K562 (cell line): ENCODE data around the gene USP32. TPM values are rescaled to one million over a fixed set of nuclear protein-coding genes. Genes with fewer than 3 reads are reported as not detected.

Source experiments
- ARID2 ChIP-seq: fragments of 450-650 bp; IDR thresholded peaks from 2 replicates; pipeline ENCODE4 v1.6.1; 2017; ENCODE audit warnings: antibody characterized with exemption, mild to moderate bottlenecking
- ARID4B ChIP-seq: sonication (generic); formaldehyde crosslinking; IDR thresholded peaks from 2 replicates; pipeline ENCODE4 v1.8.0; 2022; ENCODE audit warnings: mild to moderate bottlenecking, missing genetic modification reagents
- BMI1 ChIP-seq: fragments of 150-350 bp; IDR thresholded peaks from 2 replicates; pipeline ENCODE4 v1.6.1; 2014; ENCODE audit warnings: low read length
- CBX1 ChIP-seq: sonication (generic); IDR thresholded peaks from 2 replicates; pipeline ENCODE4 v1.6.1; 2016; ENCODE audit warnings: antibody characterized with exemption, low read depth, mild to moderate bottlenecking
- CREBBP ChIP-seq: IDR thresholded peaks from one replicate; pipeline ENCODE4 v1.6.1; 2012; ENCODE audit warnings: low read depth, mild to moderate bottlenecking, control low read depth, inconsistent platforms, low read length
- DNMT1 ChIP-seq: fragments of 450-650 bp; IDR thresholded peaks from 2 replicates; pipeline ENCODE4 v1.6.1; 2016; ENCODE audit warnings: antibody characterized with exemption, mild to moderate bottlenecking
- ELF1 ChIP-seq: fragments of 200-800 bp; sonication (Bioruptor generic); IDR thresholded peaks from 2 replicates; pipeline ENCODE4 v1.6.1; 2016; ENCODE audit warnings: missing genetic modification characterization, missing compliant biosample characterization
- GABPB2 ChIP-seq: fragments of 250-450 bp; sonication (Bioruptor Pico); conservative IDR thresholded peaks from 2 replicates; pipeline ENCODE4 v1.5.1; 2021; ENCODE audit warnings: mild to moderate bottlenecking
- KDM1A ChIP-seq, 2 experiments: fragments of 450-650 bp; IDR thresholded peaks; 2 replicates each; pipeline ENCODE4 v1.6.1; 2016; ENCODE audit warnings: mild to moderate bottlenecking in 2 of 2
- KLF6 ChIP-seq: fragments of 250-450 bp; sonication (Bioruptor Pico); IDR thresholded peaks from 2 replicates; pipeline ENCODE4 v1.4.0; 2020; ENCODE audit warnings: mild to moderate bottlenecking, moderate library complexity, borderline replicate concordance
- MEF2A ChIP-seq: IDR thresholded peaks from 2 replicates; pipeline ENCODE4 v1.6.1; 2011; ENCODE audit warnings: low read depth, mild to moderate bottlenecking, low read length, moderate library complexity; ENCODE audit not compliant: control insufficient read depth
- MTA3 ChIP-seq: fragments of 450-650 bp; formaldehyde crosslinking; IDR thresholded peaks from 2 replicates; pipeline ENCODE4 v1.6.1; 2017; ENCODE audit warnings: mild to moderate bottlenecking, borderline replicate concordance
- RBM22 ChIP-seq: fragments of 200-400 bp; formaldehyde crosslinking; IDR thresholded peaks from 2 replicates; pipeline ENCODE4 v1.6.1; 2018; ENCODE audit warnings: low read length, low read depth; ENCODE audit not compliant: poor library complexity, severe bottlenecking
- YY1 ChIP-seq, 3 experiments: IDR thresholded peaks; 2 replicates each; pipeline ENCODE4 v1.6.1; 2011; ENCODE audit warnings: low read length in 2 of 3, mild to moderate bottlenecking in 2 of 3, moderate library complexity in 2 of 3, borderline replicate concordance in 1 of 3, control low read depth in 1 of 3, low read depth in 1 of 3; ENCODE audit not compliant: insufficient read depth in 3 of 3, insufficient replicate concordance in 2 of 3, control insufficient read depth in 1 of 3, insufficient read length in 1 of 3; ENCODE audit errors: extremely low read depth in 1 of 3
- ZC3H4 ChIP-seq: sonication (generic); formaldehyde crosslinking; IDR thresholded peaks from 2 replicates; pipeline ENCODE4 v1.9.0; 2021; ENCODE audit warnings: missing genetic modification reagents, borderline replicate concordance
- ZFX ChIP-seq: sonication (generic); formaldehyde crosslinking; IDR thresholded peaks from 2 replicates; pipeline ENCODE4 v1.8.0; 2022; ENCODE audit warnings: mild to moderate bottlenecking, missing genetic modification reagents, moderate library complexity
- ZNF324 ChIP-seq: fragments of 250-450 bp; sonication (Bioruptor Pico); IDR thresholded peaks from 2 replicates; pipeline ENCODE4 v1.4.0; 2020; ENCODE audit warnings: mild to moderate bottlenecking
- ZNF655 ChIP-seq: fragments of 250-450 bp; sonication (Bioruptor Pico); IDR thresholded peaks from 2 replicates; pipeline ENCODE4 v1.5.0; 2021
- ZNF785 ChIP-seq: fragments of 250-450 bp; sonication (Bioruptor Pico); IDR thresholded peaks from 2 replicates; pipeline ENCODE4 v1.4.0; 2020; ENCODE audit warnings: mild to moderate bottlenecking
- polyA plus RNA-seq, 8 experiments: library from polyadenylated mRNA; depleted of rRNA in 4 of 8; stranded (reverse) in 5 of 8; unstranded in 3 of 8; fragments of >200 nt; fragmentation: Nextera tagmentation in 2 of 8; fragmentation: Illumina TruSeq in 1 of 8; extraction: Ambion mirVana in 2 of 8; extraction: Trizol in 1 of 8; gene quantifications; 2 replicates each; pipeline versions ENCODE4 v1.2.1 to v1.2.3, GENCODE V29; 2011 to 2014; ENCODE audit warnings: inconsistent platforms in 1 of 8, missing spikeins in 1 of 8
- total RNA-seq, 7 experiments: library from RNA; depleted of rRNA in 6 of 7; stranded (reverse); fragments of >200 nt in 6 of 7; fragmentation: Illumina TruSeq in 2 of 7; extraction: Trizol in 2 of 7; gene quantifications; 2 replicates each; pipeline versions ENCODE4 v1.2.1 to v1.2.3, GENCODE V29; 2011 to 2021; ENCODE audit warnings: low replicate concordance in 1 of 7
- TF ChIP-seq, protein P1 (sequence below): IDR thresholded peaks from 2 replicates; pipeline ENCODE4 v1.6.1; 2011; ENCODE audit warnings: borderline replicate concordance, low read depth, mild to moderate bottlenecking, moderate library complexity, low read length; ENCODE audit not compliant: insufficient read depth, poor library complexity, severe bottlenecking

USP32 gene
- total and polyA plus RNA-seq, 9 of the 15 experiments (the other 6 are each of a cell fraction or from before 2014, with no cell fraction given), result 18.0 to 69.3 (median 47.1) TPM

DNA sequence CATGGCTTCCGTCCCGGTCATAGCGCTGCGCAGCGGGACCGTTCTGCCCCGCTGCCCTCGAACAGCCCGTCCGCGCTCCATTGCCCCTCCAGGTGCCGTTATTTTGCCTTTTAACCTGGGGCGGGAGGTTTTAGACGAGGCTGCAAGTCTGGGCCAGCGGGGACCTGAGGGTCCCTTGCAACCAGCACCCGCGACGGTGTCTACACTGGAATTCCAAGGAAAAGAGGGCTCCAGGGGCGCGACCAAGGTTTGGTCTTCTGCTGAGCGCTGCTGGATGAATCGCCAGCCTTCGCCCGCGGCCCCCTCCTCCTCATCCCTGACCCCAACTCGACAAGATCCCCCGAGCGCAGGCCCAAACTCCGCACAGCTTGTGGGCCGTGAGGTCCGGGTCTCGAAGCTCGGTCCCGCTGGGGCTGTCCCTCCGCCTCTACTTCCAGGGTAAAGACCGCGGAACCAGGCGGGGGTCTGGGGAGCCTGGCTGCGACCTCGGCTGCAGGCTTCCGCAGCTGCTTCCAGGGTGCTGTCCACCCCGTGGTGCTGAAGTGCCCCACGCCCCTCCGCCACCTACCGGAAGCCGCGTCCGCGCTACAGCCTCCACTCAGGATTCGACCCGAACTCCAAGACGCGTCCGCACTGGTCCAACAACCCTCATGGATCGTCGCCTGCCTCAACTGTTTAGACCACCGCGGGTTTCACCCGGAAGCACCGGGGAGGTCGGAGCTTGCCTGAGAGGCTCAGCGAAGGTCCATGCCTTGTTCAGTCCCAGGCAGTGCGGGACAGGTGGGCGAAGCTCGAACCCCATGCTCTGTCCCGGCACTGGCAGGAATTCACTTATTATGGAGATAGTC, 252.3 kb downstream of the USP32 start (continued):
- TF ChIP-seq, protein P1, sequence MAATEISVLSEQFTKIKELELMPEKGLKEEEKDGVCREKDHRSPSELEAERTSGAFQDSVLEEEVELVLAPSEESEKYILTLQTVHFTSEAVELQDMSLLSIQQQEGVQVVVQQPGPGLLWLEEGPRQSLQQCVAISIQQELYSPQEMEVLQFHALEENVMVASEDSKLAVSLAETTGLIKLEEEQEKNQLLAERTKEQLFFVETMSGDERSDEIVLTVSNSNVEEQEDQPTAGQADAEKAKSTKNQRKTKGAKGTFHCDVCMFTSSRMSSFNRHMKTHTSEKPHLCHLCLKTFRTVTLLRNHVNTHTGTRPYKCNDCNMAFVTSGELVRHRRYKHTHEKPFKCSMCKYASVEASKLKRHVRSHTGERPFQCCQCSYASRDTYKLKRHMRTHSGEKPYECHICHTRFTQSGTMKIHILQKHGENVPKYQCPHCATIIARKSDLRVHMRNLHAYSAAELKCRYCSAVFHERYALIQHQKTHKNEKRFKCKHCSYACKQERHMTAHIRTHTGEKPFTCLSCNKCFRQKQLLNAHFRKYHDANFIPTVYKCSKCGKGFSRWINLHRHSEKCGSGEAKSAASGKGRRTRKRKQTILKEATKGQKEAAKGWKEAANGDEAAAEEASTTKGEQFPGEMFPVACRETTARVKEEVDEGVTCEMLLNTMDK, result peak; percentile 96
- TF ChIP-seq ZFX (CRISPR knock-in tag), result no peak; the same call in 1 of the 2 replicates
- no peak for TF ChIP-seq ZNF324
- no peak for TF ChIP-seq GABPB2 (CRISPR knock-in tag)
- no peak for TF ChIP-seq KDM1A (IDR thresholded peaks at IDR 0.05)
- peak; percentile 64; the same call in 1 of the 2 replicates for TF ChIP-seq CBX1
- peak; percentile 50; the same call in 1 of the 2 replicates for TF ChIP-seq ELF1 (tag)
- TF ChIP-seq YY1 (IDR thresholded peaks at IDR 0.05; ENCODE audit: borderline replicate concordance in 1 of 3, control insufficient read depth in 1 of 3, extremely low read depth in 1 of 3, insufficient read depth in 3 of 3, insufficient read length in 1 of 3, insufficient replicate concordance in 2 of 3, low read depth in 1 of 3, low read length in 2 of 3), result peak in 2 of 3 experiments; percentile 45 to 53
- TF ChIP-seq KLF6 (CRISPR knock-in tag), result peak; percentile 86; the same call in 1 of the 2 replicates
- TF ChIP-seq ZNF655 (CRISPR knock-in tag), result no peak
- no peak for TF ChIP-seq BMI1
- no peak for TF ChIP-seq MTA3
- TF ChIP-seq ARID4B (CRISPR knock-in tag), result peak; percentile 100
- TF ChIP-seq ZC3H4 (CRISPR knock-in tag), result no peak
- no peak for TF ChIP-seq DNMT1
- TF ChIP-seq ARID2, result no peak
- TF ChIP-seq MEF2A, result no peak
- TF ChIP-seq ZNF785 (CRISPR knock-in tag), result no peak
- TF ChIP-seq RBM22, result no peak
- no peak for TF ChIP-seq CREBBP
